OCI-LY7 (cell line): ENCODE data around the gene MFAP5. TPM values are rescaled to one million over a fixed set of nuclear protein-coding genes. Genes with fewer than 3 reads are reported as not detected.
A peak's percentile ranks its signal among the peaks of the same experiment; 100 is the strongest.

Experiments
- BruUV-seq: library from RNA; stranded (reverse); fragments of 400-500 nt; replicated peaks from 2 replicates; lab custom pipeline; 2021; lab: Mats Ljungman, UMichigan
- CTCF ChIA-PET: fragments of 300-600 bp; sonication (Branson Sonifier 250); formaldehyde crosslinking; loops from one replicate; lab custom pipeline; 2022; ENCODE audit warnings: antibody characterized with exemption; ENCODE audit not compliant: unreplicated experiment; lab: Charles Lee
- POLR2A ChIA-PET: fragments of 300-600 bp; sonication (Branson Sonifier 250); formaldehyde crosslinking; loops from one replicate; lab custom pipeline; 2022; ENCODE audit warnings: antibody characterized with exemption; lab: Charles Lee
- DNase-seq: peaks from one replicate; pipeline ENCODE4 v3.0.0-alpha.2; 2015; ENCODE audit warnings: low spot score
- H2AFZ ChIP-seq: fragments of 200-600 bp; sonication (generic), shearing (Covaris generic); 2 replicates; pipeline ENCODE4 v1.6.1; 2014; ENCODE audit warnings: mild to moderate bottlenecking, antibody characterized with exemption, low read length, moderate library complexity
- H3K27ac ChIP-seq: fragments of 200-600 bp; sonication (generic); 2 replicates; pipeline ENCODE4 v1.5.1; 2014; ENCODE audit warnings: mixed run types, low read depth, mild to moderate bottlenecking, moderate library complexity, low read length, inconsistent platforms; ENCODE audit not compliant: poor library complexity, severe bottlenecking
- H3K36me3 ChIP-seq: fragments of 200-600 bp; sonication (generic); 2 replicates; pipeline ENCODE4 v1.6.1; 2014; ENCODE audit warnings: mild to moderate bottlenecking, antibody characterized with exemption, low read length, moderate library complexity, mixed read lengths; ENCODE audit not compliant: insufficient read depth
- H3K4me1 ChIP-seq: fragments of 200-600 bp; sonication (generic); 2 replicates; pipeline ENCODE4 v1.5.1; 2014; ENCODE audit warnings: mild to moderate bottlenecking, low read length; ENCODE audit not compliant: insufficient read depth, poor library complexity, severe bottlenecking
- H3K4me2 ChIP-seq: fragments of 200-600 bp; sonication (generic); 2 replicates; pipeline ENCODE4 v1.6.1; 2014; ENCODE audit warnings: mild to moderate bottlenecking, low read length
- H3K4me3 ChIP-seq: fragments of 200-600 bp; sonication (generic); 2 replicates; pipeline ENCODE4 v1.5.1; 2014; ENCODE audit warnings: mild to moderate bottlenecking, low read depth, low read length; ENCODE audit not compliant: poor library complexity, severe bottlenecking
- H3K79me2 ChIP-seq: fragments of 200-600 bp; sonication (generic); 2 replicates; pipeline ENCODE4 v1.6.1; 2016; ENCODE audit warnings: low read depth, mild to moderate bottlenecking, low read length, moderate library complexity, mixed read lengths; ENCODE audit not compliant: insufficient read depth
- H3K9me2 ChIP-seq: fragments of 200-600 bp; sonication (generic); 2 replicates; pipeline ENCODE4 v1.6.1; 2016; ENCODE audit warnings: mild to moderate bottlenecking, low read length, mixed read lengths; ENCODE audit not compliant: insufficient read depth
- H3K9me3 ChIP-seq: fragments of 200-600 bp; sonication (generic); 2 replicates; pipeline ENCODE4 v1.6.1; 2014; ENCODE audit warnings: mild to moderate bottlenecking, mixed run types, low read length, mixed read lengths
- H4K20me1 ChIP-seq: fragments of 200-600 bp; sonication (generic); 2 replicates; pipeline ENCODE4 v1.6.1; 2014; ENCODE audit warnings: mild to moderate bottlenecking, antibody characterized with exemption, low read length, moderate library complexity, mixed read lengths; ENCODE audit not compliant: insufficient read depth
- EZH2phosphoT487 ChIP-seq: fragments of 200-600 bp; sonication (generic); IDR thresholded peaks from 2 replicates; pipeline ENCODE4 v1.6.1; 2018; ENCODE audit warnings: low read depth, borderline replicate concordance, mild to moderate bottlenecking, mixed run types, antibody characterized with exemption, low read length, moderate library complexity, mixed read lengths
- intact Hi-C: fragments of 100-400 bp; cut with micrococcal nuclease; formaldehyde crosslinking; loops from one replicate; pipeline ENCODE4 v1.10.0; 2022; ENCODE audit not compliant: unreplicated experiment
- total RNA-seq, 2 experiments: library from RNA; depleted of rRNA in 1 of 2; stranded (reverse); fragments of >200 nt in 1 of 2; shearing (Covaris generic) in 1 of 2; gene quantifications; 2 replicates each; pipeline ENCODE4 v1.2.3, GENCODE V29; 2014 to 2022
- TF ChIP-seq, protein P1 (sequence below): fragments of 200-600 bp; sonication (generic); conservative IDR thresholded peaks from 2 replicates; pipeline ENCODE4 v1.5.1; 2014; ENCODE audit warnings: mild to moderate bottlenecking, antibody characterized with exemption, low read length, moderate library complexity, mixed read lengths

Gene MFAP5
- total RNA-seq, 2 experiments from 2014 or later: not detected

DNA sequence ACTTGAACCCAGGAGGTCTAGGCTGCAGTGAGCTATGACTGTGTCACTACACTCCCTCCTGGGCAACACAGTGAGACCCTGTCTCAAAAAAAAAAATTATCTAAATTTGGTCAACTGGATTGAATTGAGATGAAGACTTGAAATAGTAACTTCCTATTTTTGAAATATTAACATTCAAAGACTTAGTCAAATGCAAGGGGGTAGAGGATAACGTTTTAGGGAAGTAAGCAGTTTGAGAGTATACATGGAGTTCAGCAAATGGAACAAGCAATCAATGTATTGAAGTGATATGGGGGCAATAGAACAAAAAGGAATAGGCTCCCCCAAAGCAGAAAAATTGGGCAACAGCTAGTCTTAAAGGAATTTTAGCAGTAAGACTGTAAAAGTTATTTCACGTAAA is 4.6 kb upstream of the MFAP5 start:
- Histone ChIP-seq H3K36me3 (no peaks in the 10 kb centered on the region; the same call in 1 of the 2 replicates), H3K9me2 (no peaks in the 10 kb centered on the region), H3K4me2 (peak overlapping the region; percentile 35), H3K9me3 (no peaks in the 10 kb centered on the region), H3K4me3 (no peak overlapping the region), H3K27ac (no peak overlapping the region), H2AFZ (peak overlapping the region; percentile 43; the same call in 1 of the 2 replicates), H4K20me1 (no peaks in the 10 kb centered on the region), H3K4me1 (peaks cover 21% of the 10 kb centered on the region), H3K79me2 (no peaks in the 10 kb centered on the region)
- intact Hi-C loops: no loop called here
- no peak for DNase-seq
- ChIA-PET POLR2A (interaction anchor here (0.7 kb wide), 1 partner anchor 980 kb away, joined by 11 read pairs; no protein-coding TSS in a partner anchor), CTCF (no interaction called here)
- BruUV-seq: no TSS peak
- no peak for TF ChIP-seq EZH2phosphoT487
- TF ChIP-seq, protein P1, sequence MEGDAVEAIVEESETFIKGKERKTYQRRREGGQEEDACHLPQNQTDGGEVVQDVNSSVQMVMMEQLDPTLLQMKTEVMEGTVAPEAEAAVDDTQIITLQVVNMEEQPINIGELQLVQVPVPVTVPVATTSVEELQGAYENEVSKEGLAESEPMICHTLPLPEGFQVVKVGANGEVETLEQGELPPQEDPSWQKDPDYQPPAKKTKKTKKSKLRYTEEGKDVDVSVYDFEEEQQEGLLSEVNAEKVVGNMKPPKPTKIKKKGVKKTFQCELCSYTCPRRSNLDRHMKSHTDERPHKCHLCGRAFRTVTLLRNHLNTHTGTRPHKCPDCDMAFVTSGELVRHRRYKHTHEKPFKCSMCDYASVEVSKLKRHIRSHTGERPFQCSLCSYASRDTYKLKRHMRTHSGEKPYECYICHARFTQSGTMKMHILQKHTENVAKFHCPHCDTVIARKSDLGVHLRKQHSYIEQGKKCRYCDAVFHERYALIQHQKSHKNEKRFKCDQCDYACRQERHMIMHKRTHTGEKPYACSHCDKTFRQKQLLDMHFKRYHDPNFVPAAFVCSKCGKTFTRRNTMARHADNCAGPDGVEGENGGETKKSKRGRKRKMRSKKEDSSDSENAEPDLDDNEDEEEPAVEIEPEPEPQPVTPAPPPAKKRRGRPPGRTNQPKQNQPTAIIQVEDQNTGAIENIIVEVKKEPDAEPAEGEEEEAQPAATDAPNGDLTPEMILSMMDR: no peak

DNA sequence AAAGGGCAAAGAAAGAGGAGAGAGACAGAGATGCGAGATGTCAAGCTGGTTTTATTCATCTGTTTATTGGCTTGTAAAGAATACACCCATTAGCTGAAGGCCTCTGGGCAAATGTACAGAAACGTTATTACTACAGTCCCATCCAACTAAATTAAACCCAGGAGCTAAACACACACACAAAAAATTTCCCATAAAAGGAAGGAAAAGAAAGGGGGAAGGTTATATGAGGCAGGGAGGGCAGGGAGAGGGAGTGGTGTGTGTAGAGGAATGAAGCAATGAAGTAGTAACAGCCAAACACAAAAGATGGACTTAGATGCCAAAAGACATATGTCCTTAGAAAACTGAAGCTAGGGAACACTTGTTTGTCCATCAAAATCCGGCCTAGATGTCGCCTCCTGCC is 3.1 kb upstream of the MFAP5 start:
- Histone ChIP-seq H3K4me2 (no peak overlapping the region), H3K9me2 (no peaks in the 10 kb centered on the region), H3K4me3 (no peak overlapping the region), H3K9me3 (no peaks in the 10 kb centered on the region), H3K79me2 (no peaks in the 10 kb centered on the region), H3K27ac (no peak overlapping the region), H3K36me3 (no peaks in the 10 kb centered on the region; the same call in 1 of the 2 replicates), H2AFZ (no peak overlapping the region), H4K20me1 (no peaks in the 10 kb centered on the region), H3K4me1 (peaks cover 21% of the 10 kb centered on the region)
- no peak for DNase-seq
- CTCF ChIA-PET: no interaction called here
- intact Hi-C loops: no loop called here
- TF ChIP-seq, protein P1: no peak
- no peak for TF ChIP-seq EZH2phosphoT487
- BruUV-seq: no TSS peak
- POLR2A ChIA-PET: interaction anchor here (0.8 kb wide), 1 partner anchor 11 kb away, joined by 3 read pairs; no protein-coding TSS in a partner anchor

DNA sequence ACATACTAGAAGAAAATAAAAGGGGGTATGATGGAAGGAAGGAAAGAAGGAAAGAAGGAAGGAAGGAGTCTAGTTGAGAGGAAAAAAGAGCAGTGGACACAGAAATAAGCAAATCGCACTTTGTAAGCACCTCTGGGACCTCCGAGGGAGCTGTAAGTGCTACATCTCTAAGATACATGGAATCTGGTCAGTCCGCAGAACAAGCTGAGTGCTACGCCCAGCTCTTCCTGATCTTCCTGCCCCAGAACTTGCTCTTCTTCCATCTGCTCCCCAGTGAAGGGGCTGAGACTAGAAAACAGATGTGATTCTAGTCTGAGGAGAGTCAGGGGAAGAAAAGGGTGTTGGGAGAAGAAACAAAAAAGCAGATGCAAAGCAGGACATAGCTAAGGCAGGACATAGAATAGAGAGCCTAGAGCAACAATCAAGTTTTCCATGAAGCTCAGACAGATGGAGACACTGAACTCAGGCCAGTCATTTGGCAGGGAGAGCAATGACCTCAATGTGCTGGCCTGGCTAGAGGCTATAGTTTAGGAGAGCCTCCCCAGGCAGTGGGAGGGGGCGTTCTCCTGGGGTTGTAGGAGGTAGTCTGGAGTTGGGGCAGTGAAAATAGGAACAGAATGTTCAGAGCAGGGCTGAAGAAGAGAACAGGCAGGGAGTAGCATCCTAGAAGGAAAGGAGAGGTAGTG is 1.7 kb upstream of the MFAP5 start:
- Histone ChIP-seq H3K9me2 (no peaks in the 10 kb centered on the region), H3K9me3 (no peaks in the 10 kb centered on the region), H3K4me3 (no peak overlapping the region), H4K20me1 (no peaks in the 10 kb centered on the region), H2AFZ (no peak overlapping the region), H3K36me3 (no peaks in the 10 kb centered on the region), H3K27ac (no peak overlapping the region), H3K79me2 (no peaks in the 10 kb centered on the region), H3K4me2 (no peak overlapping the region), H3K4me1 (peaks cover 21% of the 10 kb centered on the region)
- intact Hi-C loops: no loop called here
- BruUV-seq: no TSS peak
- POLR2A ChIA-PET: interaction anchor here (0.7 to 1.1 kb wide), 2 partner anchors 12 kb away, joined by 3 to 5 read pairs; no protein-coding TSS in a partner anchor
- TF ChIP-seq, protein P1: no peak
- no peak for TF ChIP-seq EZH2phosphoT487
- DNase-seq: no peak
- CTCF ChIA-PET: no interaction called here
